Naive thymus-derived CD4-positive, alpha-beta T cell (primary cell): ENCODE measurements around the gene AEBP1. TPM values are rescaled to one million over a fixed set of nuclear protein-coding genes. Genes with fewer than 3 reads are reported as not detected.

ENCODE experiments used
- ATAC-seq: fragments of 150-1000 bp; cut with Tn5 transposase; 2 replicates; pipeline ENCODE4 v1.10.0; 2021; ENCODE audit warnings: mild to moderate bottlenecking, moderate library complexity
- CTCF ChIA-PET: fragments of 350-600 bp; sonication (Branson Sonifier 250); formaldehyde crosslinking; loops from one replicate; lab custom pipeline; 2021; ENCODE audit warnings: antibody characterized with exemption; lab: Charles Lee
- POLR2A ChIA-PET: fragments of 350-600 bp; sonication (Branson Sonifier 250); formaldehyde crosslinking; loops from one replicate; lab custom pipeline; 2021; ENCODE audit warnings: antibody characterized with exemption, inconsistent platforms; lab: Charles Lee
- DNase-seq, 9 donors: peaks; one replicate each; pipeline versions ENCODE4 v3.0.0 to v3.0.0-alpha.2; 2020 to 2022; ENCODE audit warnings: mixed read lengths in 1 of 9
- H3K27ac ChIP-seq: one replicate; pipeline ENCODE4 v1.7.0; 2013; ENCODE audit warnings: mild to moderate bottlenecking, low read depth, low read length, moderate library complexity
- H3K27me3 ChIP-seq, 2 donors: one replicate each; pipeline ENCODE4 v1.7.0; 2013; ENCODE audit warnings: low read length in 2 of 2, mild to moderate bottlenecking in 2 of 2, moderate library complexity in 2 of 2; ENCODE audit not compliant: control insufficient read depth in 2 of 2, insufficient read depth in 2 of 2
- H3K36me3 ChIP-seq, 3 experiments: 1 replicate in 2 of 3; 2 replicates in 1 of 3; pipeline ENCODE4 v1.7.0; 2013; ENCODE audit warnings: low read length in 3 of 3, mild to moderate bottlenecking in 3 of 3, moderate library complexity in 1 of 3; ENCODE audit not compliant: insufficient read depth in 3 of 3, control insufficient read depth in 2 of 3
- H3K4me1 ChIP-seq, 2 donors: one replicate each; pipeline ENCODE4 v1.7.0; 2013; ENCODE audit warnings: low read length in 2 of 2, mild to moderate bottlenecking in 2 of 2, moderate library complexity in 1 of 2; ENCODE audit not compliant: control insufficient read depth in 2 of 2, insufficient read depth in 2 of 2
- H3K4me3 ChIP-seq: 2 replicates; pipeline ENCODE4 v1.7.0; 2013; ENCODE audit warnings: mild to moderate bottlenecking, low read length
- H3K9me3 ChIP-seq, 3 experiments: 1 replicate in 2 of 3; 2 replicates in 1 of 3; pipeline ENCODE4 v1.7.0; 2013; ENCODE audit warnings: low read length in 3 of 3; ENCODE audit not compliant: control insufficient read depth in 2 of 3
- H3K27ac Mint-ChIP-seq, 9 donors: one replicate each; pipeline ENCODE4 v1.8.0; 2020 to 2022; ENCODE audit warnings: mixed read lengths in 9 of 9, mild to moderate bottlenecking in 8 of 9, moderate library complexity in 5 of 9, inconsistent platforms in 2 of 9
- H3K27me3 Mint-ChIP-seq, 5 donors: one replicate each; pipeline ENCODE4 v1.8.0; 2021 to 2022; ENCODE audit warnings: mixed read lengths in 5 of 5, mild to moderate bottlenecking in 1 of 5
- H3K36me3 Mint-ChIP-seq, 5 donors: one replicate each; pipeline ENCODE4 v1.8.0; 2020 to 2022; ENCODE audit warnings: mixed read lengths in 5 of 5, mild to moderate bottlenecking in 3 of 5, inconsistent platforms in 1 of 5
- H3K4me1 Mint-ChIP-seq, 7 donors: one replicate each; pipeline ENCODE4 v1.8.0; 2020 to 2022; ENCODE audit warnings: mixed read lengths in 7 of 7, mild to moderate bottlenecking in 3 of 7, inconsistent platforms in 1 of 7
- H3K4me3 Mint-ChIP-seq, 10 donors: one replicate each; pipeline ENCODE4 v1.8.0; 2020 to 2022; ENCODE audit warnings: mild to moderate bottlenecking in 10 of 10, mixed read lengths in 10 of 10, moderate library complexity in 6 of 10, inconsistent platforms in 2 of 10
- H3K9me3 Mint-ChIP-seq, 11 donors: one replicate each; pipeline ENCODE4 v1.8.0; 2020 to 2022; ENCODE audit warnings: mixed read lengths in 11 of 11, mild to moderate bottlenecking in 4 of 11, inconsistent platforms in 1 of 11, moderate library complexity in 1 of 11
- intact Hi-C, 2 donors: fragments of 100-400 bp; cut with micrococcal nuclease; formaldehyde crosslinking; loops; one replicate each; pipeline ENCODE4 v1.15.1; 2023
- polyA plus RNA-seq, 2 donors: library from polyadenylated mRNA; unstranded; fragments of 300-500 nt; fragmentation: Illumina TruSeq; gene quantifications; one replicate each; pipeline ENCODE4 v1.2.3, GENCODE V29; 2021
- total RNA-seq, 6 experiments: library from RNA in 5 of 6; stranded (reverse) in 5 of 6; gene quantifications; 1 replicate in 5 of 6; 2 replicates in 1 of 6; pipeline ENCODE4 v1.2.3 and lab custom pipeline; 2021 to 2026

AEBP1 gene
- total and polyA plus RNA-seq, 7 experiments from 2014 or later, result 3.0 to 33.1 (median 13.5) TPM

DNA sequence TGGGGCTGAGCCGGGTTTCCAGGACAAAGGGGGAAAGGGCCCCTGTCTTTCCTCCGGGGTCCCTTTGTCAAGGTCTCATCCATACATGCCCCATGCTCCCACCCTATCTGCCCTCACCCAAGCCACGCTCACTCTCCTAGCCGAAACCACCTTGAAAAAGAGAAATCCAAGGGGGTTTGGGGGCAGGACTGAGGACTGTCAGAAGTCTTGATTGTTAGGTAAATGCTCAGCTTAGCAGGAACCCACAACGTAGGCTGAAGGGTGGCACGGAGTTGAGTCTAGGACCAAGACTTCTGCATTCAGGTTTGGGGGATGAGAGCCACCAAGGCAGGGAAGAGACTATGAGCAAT, 38.1 kb upstream of the AEBP1 start:
- intact Hi-C loops, result no loop called here
- no peak for ATAC-seq
- no peak overlapping the region for H3K4me3 ChIP-seq
- no peaks in the 10 kb centered on the region for H3K27me3 ChIP-seq
- Mint-ChIP-seq H3K4me1 (peaks cover 7 to 40% (median 34%) of the 10 kb centered on the region in 7 donors), H3K4me3 (peak overlapping the region in 3 of 10 donors; percentile 21 to 35 (median 29)), H3K36me3 (peaks cover 0 to 11% (median 0%) of the 10 kb centered on the region in 5 donors), H3K27ac (peak overlapping the region in 6 of 9 donors; percentile 40 to 80 (median 54)), H3K9me3 (peaks cover 0 to 11% (median 0%) of the 10 kb centered on the region in 11 donors), H3K27me3 (no peaks in the 10 kb centered on the region)
- ChIA-PET CTCF (interaction anchor here (0.6 to 1.2 kb wide), 2 partner anchors 9 to 426 kb away, joined by 3 read pairs; no protein-coding TSS in a partner anchor), POLR2A (interaction anchor here (0.7 to 7.6 kb wide), 7 partner anchors 9 to 49 kb away, joined by 3 to 66 read pairs (median 24); partner anchors contain the start of genes AEBP1 and DBNL)
- peaks cover 0 to 19% (median 2%) of the 10 kb centered on the region in 3 experiments for H3K36me3 ChIP-seq
- H3K27ac ChIP-seq, result no peak overlapping the region
- H3K9me3 ChIP-seq, result no peaks in the 10 kb centered on the region
- peaks cover 0 to 18% of the 10 kb centered on the region in 2 donors for H3K4me1 ChIP-seq
- DNase-seq, result no peak

DNA sequence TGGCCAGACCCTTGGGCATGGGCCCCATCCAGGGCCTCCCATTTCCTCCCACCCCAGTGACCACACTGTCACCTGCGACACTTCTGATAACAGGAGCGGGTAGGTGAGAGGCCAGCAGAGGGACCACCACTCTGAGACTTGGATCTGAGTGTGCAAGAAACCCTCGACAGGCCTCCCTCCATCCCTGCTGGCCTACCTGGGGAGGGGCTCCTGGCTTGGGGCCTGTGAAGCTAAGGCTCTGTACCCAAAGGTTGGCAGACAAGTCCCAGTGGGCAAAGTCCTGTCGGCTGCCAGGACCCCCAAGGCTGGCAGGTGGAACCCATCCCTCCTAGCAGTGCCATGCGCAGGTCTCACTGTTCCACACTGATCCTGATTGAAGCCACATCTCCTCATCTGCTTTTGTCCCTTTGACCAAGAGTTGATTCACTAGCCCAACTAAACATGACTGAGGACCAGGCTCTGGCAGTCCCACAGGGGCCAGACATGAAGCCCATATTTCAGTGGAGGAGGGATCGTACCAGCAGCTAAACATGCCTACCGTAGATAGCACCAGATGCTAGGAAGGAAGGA, 37.6 kb upstream of the AEBP1 start:
- Mint-ChIP-seq H3K4me3 (peak overlapping the region in 3 of 10 donors; percentile 19 to 35 (median 31)), H3K27me3 (no peaks in the 10 kb centered on the region), H3K36me3 (peaks cover 0 to 7% (median 0%) of the 10 kb centered on the region in 5 donors), H3K27ac (peak overlapping the region in 5 of 9 donors; percentile 25 to 80 (median 51)), H3K4me1 (peaks cover 7 to 40% (median 34%) of the 10 kb centered on the region in 7 donors), H3K9me3 (peaks cover 0 to 11% (median 0%) of the 10 kb centered on the region in 11 donors)
- peaks cover 0 to 14% (median 0%) of the 10 kb centered on the region in 3 experiments for H3K36me3 ChIP-seq
- DNase-seq (no peak), ATAC-seq (no peak)
- peaks cover 0 to 18% of the 10 kb centered on the region in 2 donors for H3K4me1 ChIP-seq
- no peak overlapping the region for H3K27ac ChIP-seq
- H3K4me3 ChIP-seq, result no peak overlapping the region
- CTCF ChIA-PET, result interaction anchor here (0.6 kb wide), 1 partner anchor 425 kb away, joined by 3 read pairs; no protein-coding TSS in a partner anchor
- H3K9me3 ChIP-seq, result no peaks in the 10 kb centered on the region
- intact Hi-C loops, result no loop called here
- POLR2A ChIA-PET, result interaction anchor here (3.7 to 7.6 kb wide), 4 partner anchors 9 to 20 kb away, joined by 24 to 66 read pairs (median 58); partner anchors contain the start of gene DBNL
- no peaks in the 10 kb centered on the region for H3K27me3 ChIP-seq

DNA sequence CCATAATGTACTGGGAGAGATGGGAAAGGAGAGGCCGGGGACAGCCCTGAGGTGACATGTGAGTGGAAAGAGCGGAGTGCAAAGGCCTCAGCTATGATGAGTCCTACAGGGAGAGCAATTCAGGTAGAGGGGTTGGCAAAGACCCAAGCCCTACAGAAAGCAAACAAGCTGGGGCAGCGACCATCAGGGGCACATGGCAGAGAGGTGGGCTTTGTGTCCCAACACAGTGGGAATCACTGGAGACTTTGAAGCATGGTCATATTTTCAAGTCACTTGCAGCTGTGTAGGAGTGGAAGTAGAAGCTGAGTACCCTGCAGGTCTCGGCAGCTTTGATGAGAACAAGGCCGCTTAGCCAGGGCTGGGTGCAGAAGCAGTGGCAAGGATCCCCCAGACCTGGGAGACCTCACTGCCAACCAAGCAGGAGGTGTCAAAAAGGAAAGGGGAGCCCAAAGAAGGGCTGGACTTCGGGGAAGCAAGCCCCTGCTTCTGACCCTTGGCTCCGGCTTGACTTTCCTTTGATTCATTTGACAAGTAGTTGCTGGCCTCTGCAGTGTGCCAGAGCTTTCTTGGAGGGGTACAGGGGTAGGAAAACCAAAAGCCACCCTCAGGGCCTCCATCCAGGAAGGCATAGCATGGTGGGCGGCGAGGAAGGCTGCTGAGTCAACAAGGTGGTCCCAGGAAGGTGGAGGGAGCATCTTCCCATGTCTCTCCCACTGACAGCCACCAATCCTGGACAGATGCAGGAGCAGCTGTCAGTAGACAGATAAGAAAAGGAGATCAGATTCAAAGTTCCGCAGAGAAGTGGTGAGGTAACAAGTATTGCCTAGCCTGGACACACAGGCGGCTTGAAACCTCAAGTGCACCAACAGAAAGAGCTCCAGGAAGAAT, 36.8 kb upstream of the AEBP1 start:
- Histone ChIP-seq H3K36me3 (peaks cover 0 to 7% (median 0%) of the 10 kb centered on the region in 3 experiments), H3K27me3 (no peaks in the 10 kb centered on the region), H3K9me3 (no peaks in the 10 kb centered on the region), H3K4me3 (no peak overlapping the region), H3K27ac (no peak overlapping the region), H3K4me1 (peaks cover 0 to 18% of the 10 kb centered on the region in 2 donors)
- POLR2A ChIA-PET, result interaction anchor here (0.7 to 7.6 kb wide), 7 partner anchors 10 to 623 kb away, joined by 3 to 66 read pairs (median 24); partner anchors contain the start of gene DBNL
- ATAC-seq, result no peak
- DNase-seq, result no peak
- Mint-ChIP-seq H3K36me3 (peaks cover 0 to 8% (median 0%) of the 10 kb centered on the region in 5 donors), H3K4me3 (peak overlapping the region in 2 of 10 donors; percentile 19 to 31), H3K4me1 (peaks cover 7 to 43% (median 38%) of the 10 kb centered on the region in 7 donors), H3K27ac (peak overlapping the region in 4 of 9 donors; percentile 5 to 80 (median 56)), H3K27me3 (no peaks in the 10 kb centered on the region), H3K9me3 (peaks cover 0 to 11% (median 0%) of the 10 kb centered on the region in 11 donors)
- intact Hi-C loops, result no loop called here
- CTCF ChIA-PET, result interaction anchor here (0.5 to 2.1 kb wide), 3 partner anchors 14 to 480 kb away, joined by 3 to 7 read pairs (median 3); no protein-coding TSS in a partner anchor

DNA sequence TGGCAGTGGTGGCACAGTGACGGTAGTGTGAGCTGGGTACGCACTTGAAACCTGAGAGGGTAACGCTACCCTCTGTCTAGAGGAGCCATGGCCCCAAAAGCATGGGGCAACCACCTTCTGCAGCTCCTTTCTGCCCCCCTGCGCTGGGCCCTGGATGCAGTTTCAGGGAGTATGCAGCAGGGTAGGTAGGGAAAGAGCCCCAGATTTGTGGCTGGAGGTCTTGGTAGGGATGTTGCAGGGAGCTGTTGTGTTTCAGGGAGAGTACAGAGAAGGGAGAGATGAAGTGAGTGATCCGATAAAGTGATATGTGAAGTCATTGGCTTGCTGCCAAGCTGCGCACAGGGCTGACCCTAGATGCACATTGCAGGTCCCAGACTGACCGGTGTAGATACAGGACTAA, 36.1 kb upstream of the AEBP1 start:
- Mint-ChIP-seq H3K4me1 (peaks cover 7 to 44% (median 40%) of the 10 kb centered on the region in 7 donors), H3K9me3 (peaks cover 0 to 11% (median 0%) of the 10 kb centered on the region in 11 donors), H3K27ac (peak overlapping the region in 2 of 9 donors; percentile 3 to 50), H3K27me3 (no peaks in the 10 kb centered on the region), H3K4me3 (no peak overlapping the region), H3K36me3 (peaks cover 0 to 6% (median 0%) of the 10 kb centered on the region in 5 donors)
- no peak overlapping the region for H3K4me3 ChIP-seq
- intact Hi-C loops, result no loop called here
- no peak overlapping the region for H3K27ac ChIP-seq
- H3K36me3 ChIP-seq, result peaks cover 0 to 7% (median 0%) of the 10 kb centered on the region in 3 experiments
- peaks cover 0 to 18% of the 10 kb centered on the region in 2 donors for H3K4me1 ChIP-seq
- H3K9me3 ChIP-seq, result no peaks in the 10 kb centered on the region
- no peak for ATAC-seq
- ChIA-PET CTCF (interaction anchor here (2.1 kb wide), 1 partner anchor 13 kb away, joined by 7 read pairs; no protein-coding TSS in a partner anchor), POLR2A (interaction anchor here (1.2 to 7.6 kb wide), 6 partner anchors 11 to 104 kb away, joined by 3 to 66 read pairs (median 38); partner anchors contain the start of gene DBNL)
- DNase-seq, result no peak
- H3K27me3 ChIP-seq, result no peaks in the 10 kb centered on the region

DNA sequence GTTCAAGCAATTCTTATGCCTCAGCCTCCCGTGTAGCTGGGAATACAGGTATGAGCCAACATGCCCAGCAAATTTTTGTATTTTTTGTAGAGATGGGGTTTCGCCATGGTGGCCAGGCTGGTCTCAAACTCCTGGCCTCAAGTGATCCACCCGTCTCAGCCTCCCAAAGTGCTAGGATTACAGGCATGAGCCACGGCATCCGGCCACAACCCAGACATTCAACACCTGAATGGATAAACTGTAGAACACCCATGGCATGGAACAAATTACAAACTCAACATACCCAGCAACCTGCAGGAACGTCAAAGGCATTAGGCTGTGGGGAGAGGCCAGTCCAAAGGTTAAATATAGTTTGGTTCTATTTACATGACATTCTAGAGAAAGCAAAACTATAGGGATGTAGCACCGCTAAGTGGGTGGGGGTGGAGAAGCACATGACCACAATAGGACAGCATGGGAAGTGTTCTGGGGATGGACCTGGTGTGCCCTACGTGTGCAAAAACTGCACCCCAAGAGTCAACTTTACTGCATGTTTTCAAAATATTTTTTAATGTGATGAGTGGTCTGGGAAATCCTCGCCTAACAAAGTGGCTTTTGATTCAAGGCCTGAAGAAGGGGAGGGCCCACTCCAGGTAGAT, 32.3 kb upstream of the AEBP1 start:
- intact Hi-C loops, result loop anchor here (1.0 to 5.0 kb wide), 4 partner anchors 9 to 405 kb away; no protein-coding TSS in a partner anchor
- Mint-ChIP-seq H3K4me1 (peaks cover 3 to 37% (median 24%) of the 10 kb centered on the region in 7 donors), H3K27me3 (no peaks in the 10 kb centered on the region), H3K36me3 (peaks cover 0 to 15% (median 0%) of the 10 kb centered on the region in 5 donors), H3K27ac (peak overlapping the region in 6 of 9 donors; percentile 39 to 77 (median 54)), H3K9me3 (peaks cover 0 to 11% (median 0%) of the 10 kb centered on the region in 11 donors), H3K4me3 (no peak overlapping the region)
- Histone ChIP-seq H3K9me3 (no peaks in the 10 kb centered on the region), H3K4me3 (no peak overlapping the region), H3K27me3 (no peaks in the 10 kb centered on the region), H3K36me3 (peaks cover 0 to 44% (median 3%) of the 10 kb centered on the region in 3 experiments), H3K27ac (no peak overlapping the region), H3K4me1 (peaks cover 0 to under 1% of the 10 kb centered on the region in 2 donors)
- POLR2A ChIA-PET, result interaction anchor here (0.7 to 1.5 kb wide), 5 partner anchors 8 to 51 kb away, joined by 3 to 5 read pairs (median 3); partner anchors contain the start of gene DBNL
- no peak for DNase-seq
- ATAC-seq, result no peak
- CTCF ChIA-PET, result no interaction called here
